HCT116 (cell line): ENCODE data around the gene RPL12. TPM values are rescaled to one million over a fixed set of nuclear protein-coding genes. Genes with fewer than 3 reads are reported as not detected.

Experiments used
- ATAC-seq: fragments of 200-7000 bp; cut with Tn5 transposase; 2 replicates; pipeline ENCODE4 v1.9.1; 2020; ENCODE audit warnings: mild to moderate bottlenecking, moderate library complexity
- Bru-seq: library from RNA; stranded (reverse); fragments of 400-500 nt; gene quantifications from one replicate; lab custom pipeline; 2021; lab: Mats Ljungman, UMichigan
- BruChase-seq, 2 experiments: library from RNA; stranded (reverse); fragments of 400-500 nt; gene quantifications; one replicate each; lab custom pipeline; 2021; lab: Mats Ljungman, UMichigan
- BruUV-seq: library from RNA; stranded (reverse); fragments of 400-500 nt; replicated peaks from 2 replicates; lab custom pipeline; 2021; lab: Mats Ljungman, UMichigan
- CTCF ChIA-PET: fragments of 300-600 bp; sonication (Branson Sonifier 250); formaldehyde crosslinking; loops from one replicate; lab custom pipeline; 2021; ENCODE audit warnings: antibody characterized with exemption; lab: Charles Lee
- POLR2A ChIA-PET: fragments of 300-600, 350-600 bp; sonication (Branson Sonifier 250); formaldehyde crosslinking; loops from one replicate; lab custom pipeline; 2021; ENCODE audit warnings: antibody characterized with exemption; lab: Charles Lee
- RAD21 ChIA-PET, 2 experiments: fragments of 300-600 bp; sonication (Branson Sonifier 250); formaldehyde crosslinking; loops; one replicate each; lab custom pipeline; 2023; ENCODE audit warnings: low total read pairs in 2 of 2; ENCODE audit not compliant: uncharacterized antibody in 2 of 2, unreplicated experiment in 2 of 2, low non-redundant PET in 1 of 2; lab: Charles Lee
- DNase-seq: peaks from one replicate; pipeline ENCODE4 v3.0.0-alpha.2; 2010; ENCODE audit warnings: low read depth, low spot score
- H2AFZ ChIP-seq: fragments of 200-600 bp; shearing (Covaris generic), sonication (generic); 2 replicates; pipeline ENCODE4 v1.6.1; 2017; ENCODE audit warnings: low read depth, mixed run types, mixed read lengths, antibody characterized with exemption, low read length; ENCODE audit not compliant: poor library complexity, severe bottlenecking
- H3K27ac ChIP-seq: 2 replicates; pipeline ENCODE4 v1.5.1; 2012; ENCODE audit warnings: low read depth, low read length
- H3K27me3 ChIP-seq: fragments of 200-600 bp; sonication (generic); 2 replicates; pipeline ENCODE4 v1.6.1; 2016; ENCODE audit warnings: mixed run types, low read length, mixed read lengths; ENCODE audit not compliant: insufficient read depth
- H3K36me3 ChIP-seq, 2 experiments: fragments of 200-500 bp in 1 of 2; fragments of 200-600 bp in 1 of 2; sonication (Bioruptor generic) in 1 of 2; sonication (generic) in 1 of 2; 2 replicates each; pipeline versions ENCODE4 v1.5.1 to v1.6.1; 2014 to 2016; ENCODE audit warnings: low read length in 2 of 2, inconsistent platforms in 1 of 2, mixed read lengths in 1 of 2, mixed run types in 1 of 2; ENCODE audit not compliant: insufficient read depth in 2 of 2, control insufficient read depth in 1 of 2
- H3K4me1 ChIP-seq, 2 experiments: fragments of 200-600 bp in 1 of 2; sonication (generic) in 1 of 2; 2 replicates each; pipeline versions ENCODE4 v1.5.1 to v1.6.1; 2012 to 2017; ENCODE audit warnings: low read length in 2 of 2, inconsistent platforms in 1 of 2, mild to moderate bottlenecking in 1 of 2, mixed read lengths in 1 of 2, mixed run types in 1 of 2, moderate library complexity in 1 of 2; ENCODE audit not compliant: insufficient read depth in 2 of 2, control insufficient read depth in 1 of 2
- H3K4me2 ChIP-seq: fragments of 200-600 bp; sonication (generic); 2 replicates; pipeline ENCODE4 v1.6.1; 2017; ENCODE audit warnings: mixed run types, low read length, mixed read lengths
- H3K4me3 ChIP-seq, 2 experiments: fragments of 200-600 bp in 1 of 2; sonication (generic) in 1 of 2; replicated peaks in 1 of 2; 2 replicates each; pipeline ENCODE4 v1.5.1; 2011 to 2016; ENCODE audit warnings: low read length in 2 of 2, control low read depth in 1 of 2, low read depth in 1 of 2, mild to moderate bottlenecking in 1 of 2, mixed read lengths in 1 of 2, mixed run types in 1 of 2
- H3K79me2 ChIP-seq: fragments of 200-600 bp; sonication (generic); 2 replicates; pipeline ENCODE4 v1.6.1; 2017; ENCODE audit warnings: mild to moderate bottlenecking, mixed run types, low read length, moderate library complexity, mixed read lengths; ENCODE audit not compliant: insufficient read depth
- H3K9ac ChIP-seq: fragments of 200-600 bp; sonication (generic); 2 replicates; pipeline ENCODE4 v1.6.1; 2016; ENCODE audit warnings: low read length, mixed read lengths
- H3K9me2 ChIP-seq: fragments of 200-600 bp; sonication (generic), shearing (Covaris generic); 2 replicates; pipeline ENCODE4 v1.6.1; 2017; ENCODE audit warnings: mixed run types, mild to moderate bottlenecking, moderate library complexity; ENCODE audit not compliant: insufficient read depth
- H3K9me3 ChIP-seq, 2 experiments: fragments of 200-500 bp in 1 of 2; fragments of 200-600 bp in 1 of 2; sonication (Bioruptor generic) in 1 of 2; sonication (generic) in 1 of 2; 2 replicates each; pipeline ENCODE4 v1.6.1; 2014 to 2017; ENCODE audit warnings: low read length in 2 of 2, mixed read lengths in 2 of 2, inconsistent platforms in 1 of 2, low read depth in 1 of 2, mild to moderate bottlenecking in 1 of 2, mixed run types in 1 of 2, moderate library complexity in 1 of 2; ENCODE audit not compliant: control insufficient read depth in 1 of 2, insufficient read depth in 1 of 2
- H4K20me1 ChIP-seq: fragments of 200-600 bp; sonication (generic), shearing (Covaris generic); 2 replicates; pipeline ENCODE4 v1.6.1; 2017; ENCODE audit warnings: mixed run types, mild to moderate bottlenecking, moderate library complexity; ENCODE audit not compliant: insufficient read depth
- CBX3 ChIP-seq: IDR thresholded peaks from 2 replicates; pipeline ENCODE4 v1.6.1; 2012; ENCODE audit warnings: low read depth
- EGR1 ChIP-seq: IDR thresholded peaks from 2 replicates; pipeline ENCODE4 v1.6.1; 2012; ENCODE audit warnings: low read depth
- ELF1 ChIP-seq: IDR thresholded peaks from 2 replicates; pipeline ENCODE4 v1.6.1; 2012; ENCODE audit warnings: low read depth, borderline replicate concordance
- EZH2 ChIP-seq: fragments of 200-600 bp; sonication (generic); IDR thresholded peaks from 2 replicates; pipeline ENCODE4 v1.6.1; 2017; ENCODE audit warnings: antibody characterized with exemption, mixed run types
- FOSL1 ChIP-seq: IDR thresholded peaks from 2 replicates; pipeline ENCODE4 v1.6.1; 2012; ENCODE audit warnings: low read depth
- MAX ChIP-seq: IDR thresholded peaks from 2 replicates; pipeline ENCODE4 v1.6.1; 2012
- POLR2A ChIP-seq: IDR thresholded peaks from 2 replicates; pipeline ENCODE4 v1.7.0; 2011; ENCODE audit warnings: borderline replicate concordance; ENCODE audit not compliant: insufficient read depth, insufficient read length; ENCODE audit errors: extremely low read depth
- REST ChIP-seq: IDR thresholded peaks from 2 replicates; pipeline ENCODE4 v1.6.1; 2012; ENCODE audit warnings: low read depth
- SIN3A ChIP-seq: IDR thresholded peaks from 2 replicates; pipeline ENCODE4 v1.6.1; 2012; ENCODE audit warnings: low read depth
- TCF7L2 ChIP-seq: IDR thresholded peaks from 2 replicates; pipeline ENCODE4 v1.7.0; 2011; ENCODE audit warnings: borderline replicate concordance, inconsistent platforms; ENCODE audit not compliant: insufficient read depth, insufficient read length; ENCODE audit errors: extremely low read depth
- YY1 ChIP-seq: IDR thresholded peaks from 2 replicates; pipeline ENCODE4 v1.6.1; 2011; ENCODE audit warnings: low read length, low read depth, moderate library complexity, mild to moderate bottlenecking; ENCODE audit not compliant: insufficient replicate concordance; ENCODE audit errors: extremely low read depth
- ZBTB33 ChIP-seq: IDR thresholded peaks from 2 replicates; pipeline ENCODE4 v1.6.1; 2011; ENCODE audit warnings: mild to moderate bottlenecking, low read length, moderate library complexity; ENCODE audit not compliant: insufficient replicate concordance; ENCODE audit errors: extremely low read depth
- ZNF274 ChIP-seq: fragments of 200-500 bp; sonication (Bioruptor generic); IDR thresholded peaks from 2 replicates; pipeline ENCODE4 v1.6.1; 2014; ENCODE audit warnings: mild to moderate bottlenecking, low read depth, low read length, inconsistent platforms
- intact Hi-C: fragments of 100-400 bp; cut with micrococcal nuclease; formaldehyde crosslinking; loops from 2 replicates; pipeline ENCODE4 v1.10.0; 2022
- long read RNA-seq: library from polyadenylated mRNA; unstranded; transcript quantifications from one replicate; pipeline ENCODE4 v2.0.0, GENCODE V29; 2021; ENCODE audit not compliant: unreplicated experiment
- polyA plus RNA-seq: library from polyadenylated mRNA; unstranded; fragments of >200 nt; gene quantifications from 2 replicates; pipeline ENCODE4 v1.2.1, GENCODE V29; 2012; ENCODE audit warnings: missing spikeins
- total RNA-seq: library from RNA; stranded (reverse); gene quantifications from one replicate; pipeline ENCODE4 v1.2.1, GENCODE V29; 2021; ENCODE audit not compliant: unreplicated experiment
- TF ChIP-seq, protein P1 (sequence below): IDR thresholded peaks from 2 replicates; pipeline ENCODE4 v1.6.1; 2012
- TF ChIP-seq, protein P2 (sequence below), 3 experiments: fragments of 200-600 bp in 1 of 3; sonication (generic) in 1 of 3; IDR thresholded peaks in 2 of 3; conservative IDR thresholded peaks in 1 of 3; 2 replicates each; pipeline ENCODE4 v1.5.1; 2012 to 2017; ENCODE audit warnings: low read depth in 2 of 3, low read length in 2 of 3, antibody characterized with exemption in 1 of 3, borderline replicate concordance in 1 of 3, control low read depth in 1 of 3, mild to moderate bottlenecking in 1 of 3, mixed read lengths in 1 of 3, mixed run types in 1 of 3, moderate library complexity in 1 of 3; ENCODE audit not compliant: insufficient read depth in 1 of 3

RPL12 gene
- total RNA-seq (2,679 TPM), Bru-seq, nascent RNA (percentile 100 among the genes with signal in this experiment), BruChase-seq, experiment 1, labeled RNA remaining after a 6-hour chase (percentile 100 among the genes with signal in this experiment), BruChase-seq, experiment 2, labeled RNA remaining after a 2-hour chase (percentile 99 among the genes with signal in this experiment)
- 5,001 and 5,019 TPM in 2 replicates for polyA plus RNA-seq
- long read RNA-seq, transcript RPL12-204 (7 exons, 864 nt), result minor isoform, 7 of 1,242 reads
- long read RNA-seq, transcript RPL12-201 (7 exons, 633 nt), result major isoform, 883 of 1,242 reads
- long read RNA-seq, partial matches to known transcripts, result 335 of 1,242 reads
- long read RNA-seq, other reads (novel, unspliced or antisense), result 16 of 1,242 reads

- peak; percentile 60 for ATAC-seq
- BruUV-seq, result no TSS peak
- no peaks in the 10 kb centered on the region for H3K9me2 ChIP-seq
- ChIA-PET POLR2A (interaction anchor here (1.2 to 2.4 kb wide), 2 partner anchors 15 to 226 kb away, joined by 4 to 5 read pairs; no protein-coding TSS in a partner anchor), RAD21 (no interaction called here), CTCF (no interaction called here)
- H3K9me3 ChIP-seq, result no peaks in the 10 kb centered on the region
- peak within 1 kb of the TSS; percentile 13 for H2AFZ ChIP-seq
- peaks cover 33% of the 10 kb centered on the region for H4K20me1 ChIP-seq
- H3K9ac ChIP-seq, result peak within 1 kb of the TSS; percentile 99
- H3K27ac ChIP-seq, result peak within 1 kb of the TSS; percentile 97
- peaks cover 41% of the 10 kb centered on the region for H3K79me2 ChIP-seq
- H3K4me3 ChIP-seq, result peak within 1 kb of the TSS; percentile 87 to 98
- H3K4me1 ChIP-seq, result peaks cover 11 to 52% of the 10 kb centered on the region in 2 experiments
- peak within 1 kb of the TSS; percentile 90 for H3K4me2 ChIP-seq
- peak; percentile 88 for DNase-seq
- intact Hi-C loops, result loop anchor here (5.0 kb wide), 1 partner anchor 136 kb away; no protein-coding TSS in a partner anchor
- no peaks in the 10 kb centered on the region for H3K27me3 ChIP-seq
- H3K36me3 ChIP-seq, result peaks cover 28 to 51% of the 10 kb centered on the region in 2 experiments
- no peak for TF ChIP-seq CBX3
- peak; percentile 99 for TF ChIP-seq POLR2A
- no peak for TF ChIP-seq FOSL1
- no peak for TF ChIP-seq MAX
- TF ChIP-seq, protein P1, sequence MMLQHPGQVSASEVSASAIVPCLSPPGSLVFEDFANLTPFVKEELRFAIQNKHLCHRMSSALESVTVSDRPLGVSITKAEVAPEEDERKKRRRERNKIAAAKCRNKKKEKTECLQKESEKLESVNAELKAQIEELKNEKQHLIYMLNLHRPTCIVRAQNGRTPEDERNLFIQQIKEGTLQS, result no peak
- TF ChIP-seq TCF7L2, result peak; percentile 64
- TF ChIP-seq YY1, result peak; percentile 100
- TF ChIP-seq ZBTB33, result peak; percentile 100
- TF ChIP-seq ELF1, result no peak
- no peak for TF ChIP-seq EZH2
- TF ChIP-seq EGR1, result no peak
- TF ChIP-seq REST, result no peak
- TF ChIP-seq SIN3A, result no peak
- TF ChIP-seq, protein P2, sequence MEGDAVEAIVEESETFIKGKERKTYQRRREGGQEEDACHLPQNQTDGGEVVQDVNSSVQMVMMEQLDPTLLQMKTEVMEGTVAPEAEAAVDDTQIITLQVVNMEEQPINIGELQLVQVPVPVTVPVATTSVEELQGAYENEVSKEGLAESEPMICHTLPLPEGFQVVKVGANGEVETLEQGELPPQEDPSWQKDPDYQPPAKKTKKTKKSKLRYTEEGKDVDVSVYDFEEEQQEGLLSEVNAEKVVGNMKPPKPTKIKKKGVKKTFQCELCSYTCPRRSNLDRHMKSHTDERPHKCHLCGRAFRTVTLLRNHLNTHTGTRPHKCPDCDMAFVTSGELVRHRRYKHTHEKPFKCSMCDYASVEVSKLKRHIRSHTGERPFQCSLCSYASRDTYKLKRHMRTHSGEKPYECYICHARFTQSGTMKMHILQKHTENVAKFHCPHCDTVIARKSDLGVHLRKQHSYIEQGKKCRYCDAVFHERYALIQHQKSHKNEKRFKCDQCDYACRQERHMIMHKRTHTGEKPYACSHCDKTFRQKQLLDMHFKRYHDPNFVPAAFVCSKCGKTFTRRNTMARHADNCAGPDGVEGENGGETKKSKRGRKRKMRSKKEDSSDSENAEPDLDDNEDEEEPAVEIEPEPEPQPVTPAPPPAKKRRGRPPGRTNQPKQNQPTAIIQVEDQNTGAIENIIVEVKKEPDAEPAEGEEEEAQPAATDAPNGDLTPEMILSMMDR (IDR thresholded peaks at IDR 0.05 in 2 of 3, conservative IDR thresholded peaks at IDR 0.05 in 1 of 3; ENCODE audit: borderline replicate concordance in 1 of 3, insufficient read depth in 1 of 3, low read depth in 2 of 3, low read length in 2 of 3), result no peak
- TF ChIP-seq ZNF274, result no peak
These were observed at the start of gene RPL12, which contains the start of gene LRSAM1 for GRCh38 chr9:127450830-127451607. TSS of gene RPL12 (minus strand) at chr9:127451406. CDS start at chr9:127451317, 89 bp downstream. TSS of gene LRSAM1 (plus strand) at chr9:127451510. CDS start at chr9:127454528, 3,018 bp downstream.
